IPS-NIHi7 (cell line): Measurements from ENCODE around the gene LRIF1.
"Not testable (repeated sequence)": the region's sequence is repeated elsewhere in the genome, so short reads cannot be mapped to it uniquely, and the experiment has no call there.

Experiments used
- DNase-seq: peaks from one replicate; pipeline ENCODE4 v3.0.0; 2012; ENCODE audit warnings: mixed read lengths; ENCODE audit errors: extremely low spot score

Gene LRIF1

DNA sequence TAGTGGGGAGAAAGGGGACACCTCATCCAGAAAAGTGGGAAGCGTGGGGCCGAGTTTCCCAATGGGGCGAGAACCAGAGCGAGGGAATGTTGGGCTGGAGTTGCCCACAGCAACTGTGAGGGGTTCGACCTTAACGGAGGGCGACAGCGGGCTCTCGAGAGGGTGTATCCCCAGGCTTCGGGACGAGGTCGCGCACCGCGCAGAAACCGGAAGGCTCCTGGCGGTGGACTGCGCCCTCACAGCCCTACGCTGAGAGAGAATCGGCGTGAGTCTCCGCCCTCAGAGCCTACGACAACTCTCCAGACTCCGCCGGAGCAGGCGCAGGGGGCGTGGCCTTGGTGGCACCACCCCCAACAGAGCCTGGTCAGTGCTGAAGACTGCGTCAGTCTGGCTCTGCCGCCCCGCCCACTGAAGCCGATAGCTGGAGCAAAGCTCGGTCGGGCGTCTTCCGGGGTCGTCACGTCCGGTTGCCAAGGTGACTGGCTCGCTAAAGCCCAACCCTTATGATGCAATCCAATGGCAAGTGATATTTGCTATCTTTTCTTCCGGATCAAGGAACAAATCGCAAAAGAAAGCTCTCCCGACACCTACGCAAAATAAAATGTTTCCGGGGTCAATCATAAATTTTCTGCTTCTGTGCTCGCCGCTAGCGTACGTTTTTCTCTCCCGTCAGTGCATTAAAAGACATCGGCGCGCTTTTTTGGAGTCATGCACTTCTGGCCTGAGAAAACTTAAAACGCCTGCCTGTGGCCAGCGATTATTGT lies at the start of gene LRIF1:
LRIF1 (minus strand) TSS at position 232 of the 764 bp plus-strand sequence. CDS start 234 bp downstream, outside the sequence.
- peak; percentile 96 for DNase-seq

DNA sequence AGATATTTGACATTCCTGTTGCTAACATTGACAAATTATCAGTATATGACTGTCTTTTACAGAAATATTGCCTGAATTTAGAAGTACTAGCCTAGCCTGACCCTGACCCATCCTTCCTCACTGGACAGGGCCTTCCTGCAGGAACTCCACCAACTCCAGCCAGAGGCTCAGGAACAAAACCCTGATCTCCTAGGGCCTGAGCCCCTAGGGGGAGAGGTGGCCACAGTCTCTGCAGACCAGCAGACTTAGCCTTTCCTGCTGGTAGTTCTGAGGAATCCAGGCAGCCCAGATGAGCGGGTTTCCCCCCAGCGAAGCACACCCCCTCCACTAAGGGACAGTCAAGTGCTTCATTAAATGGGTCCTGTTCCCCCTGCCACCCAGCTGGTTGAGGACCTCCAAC lies 44.3 kb upstream of the LRIF1 start:
- no peak for DNase-seq

- no peak for DNase-seq
These were observed 42.8 kb upstream of the LRIF1 start for GRCh38 chr1:111006556-111006955.

GRCh38 chr1:110999607-111000006 lies 35.9 kb upstream of the LRIF1 start:
- not testable (repeated sequence) for DNase-seq

- peak; percentile 22 for DNase-seq
These were observed 28.6 kb upstream of the LRIF1 start for GRCh38 chr1:110992329-110992728.

GRCh38 chr1:110991295-110991694 lies 27.6 kb upstream of the LRIF1 start:
- DNase-seq, result not testable (repeated sequence)

DNA sequence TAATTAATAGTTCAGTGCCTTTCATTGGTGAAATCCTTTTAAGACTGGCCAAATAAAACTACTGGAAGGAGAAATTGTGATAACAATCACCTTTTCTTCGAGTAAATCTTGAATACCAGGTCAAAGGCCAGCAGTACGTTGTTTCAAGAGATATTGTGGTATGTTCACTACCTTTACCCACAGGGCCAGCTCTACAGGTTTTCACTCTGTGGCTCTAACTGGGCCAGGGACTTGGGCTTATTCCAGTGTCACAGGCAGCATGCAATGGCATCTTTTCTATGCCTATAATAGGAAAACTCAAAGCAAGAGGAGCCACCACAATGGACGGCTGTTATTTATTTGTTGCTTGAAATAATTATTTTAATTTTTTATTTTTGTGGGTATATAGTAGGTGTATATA lies 26.8 kb upstream of the LRIF1 start:
- no peak for DNase-seq

DNA sequence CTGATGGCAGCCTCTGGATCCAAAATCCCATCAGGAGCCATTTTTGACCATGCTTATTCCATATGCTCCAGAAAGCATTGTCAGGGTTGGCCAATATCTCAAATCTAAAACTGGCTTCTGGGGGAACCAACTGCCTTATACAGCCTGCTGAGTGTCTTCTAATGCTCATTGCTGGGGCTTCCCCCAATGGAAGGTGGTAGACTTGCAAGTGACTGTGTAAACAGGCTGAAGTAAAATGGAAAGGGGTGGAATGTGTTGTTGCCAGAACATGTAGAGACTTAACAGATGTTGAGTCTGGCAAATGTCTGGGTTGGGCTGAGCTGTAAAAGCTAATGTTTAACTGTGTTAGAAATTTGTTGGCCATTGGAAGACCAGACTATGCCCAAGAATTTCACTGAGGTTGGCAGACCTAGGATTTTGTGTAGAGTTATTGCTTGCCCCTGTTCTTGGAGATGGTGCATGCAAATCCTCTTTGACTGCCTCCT lies 22.7 kb upstream of the LRIF1 start:
- no peak for DNase-seq

DNA sequence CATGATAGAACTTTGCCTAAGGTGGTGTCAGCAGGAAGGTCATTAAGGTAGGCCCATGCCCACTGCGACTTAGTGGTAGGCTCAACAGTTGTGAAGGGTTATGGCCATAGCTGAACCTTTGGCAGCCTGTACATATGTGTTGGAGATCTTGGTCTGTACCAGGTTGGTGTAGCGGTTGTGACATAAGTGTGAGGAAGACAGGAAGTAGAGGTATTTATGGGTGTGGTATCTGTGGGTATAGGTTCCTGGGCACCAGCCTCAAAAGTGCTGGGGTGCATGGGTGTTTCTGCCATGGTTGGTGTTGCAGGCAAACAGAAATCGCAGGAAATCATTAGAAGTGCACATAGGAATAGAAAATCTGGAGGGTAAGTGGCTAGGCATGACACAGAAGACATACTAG lies 18.6 kb upstream of the LRIF1 start:
- DNase-seq, result no peak

GRCh38 chr1:110979154-110979553 lies 15.4 kb upstream of the LRIF1 start:
- DNase-seq, result no peak

DNA sequence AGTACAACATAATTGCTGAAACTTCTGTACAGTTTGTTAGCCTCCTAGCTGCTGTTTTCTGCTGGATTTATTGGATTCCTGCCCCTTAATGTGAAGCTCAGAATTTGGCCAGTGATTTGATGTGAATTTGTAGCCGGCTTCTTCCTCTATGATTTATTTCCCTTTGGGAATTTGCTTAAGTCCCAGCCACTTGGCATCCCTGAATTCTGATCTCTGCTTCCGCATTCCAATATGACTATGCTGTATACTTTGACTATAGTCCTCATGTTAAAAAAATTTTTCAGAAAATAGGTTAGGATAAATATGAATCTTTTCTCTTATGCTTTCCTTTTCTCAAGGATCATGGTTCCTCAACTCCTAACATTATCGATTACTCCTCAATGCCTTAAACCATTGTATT lies 12.4 kb upstream of the LRIF1 start:
- no peak for DNase-seq

GRCh38 chr1:110975265-110975664 lies 11.5 kb upstream of the LRIF1 start:
- DNase-seq, result no peak

GRCh38 chr1:110967256-110967655 lies 3.5 kb upstream of the LRIF1 start:
- no peak for DNase-seq

GRCh38 chr1:110964455-110964903 lies 757 bp upstream of the LRIF1 start:
- no peak for DNase-seq

DNA sequence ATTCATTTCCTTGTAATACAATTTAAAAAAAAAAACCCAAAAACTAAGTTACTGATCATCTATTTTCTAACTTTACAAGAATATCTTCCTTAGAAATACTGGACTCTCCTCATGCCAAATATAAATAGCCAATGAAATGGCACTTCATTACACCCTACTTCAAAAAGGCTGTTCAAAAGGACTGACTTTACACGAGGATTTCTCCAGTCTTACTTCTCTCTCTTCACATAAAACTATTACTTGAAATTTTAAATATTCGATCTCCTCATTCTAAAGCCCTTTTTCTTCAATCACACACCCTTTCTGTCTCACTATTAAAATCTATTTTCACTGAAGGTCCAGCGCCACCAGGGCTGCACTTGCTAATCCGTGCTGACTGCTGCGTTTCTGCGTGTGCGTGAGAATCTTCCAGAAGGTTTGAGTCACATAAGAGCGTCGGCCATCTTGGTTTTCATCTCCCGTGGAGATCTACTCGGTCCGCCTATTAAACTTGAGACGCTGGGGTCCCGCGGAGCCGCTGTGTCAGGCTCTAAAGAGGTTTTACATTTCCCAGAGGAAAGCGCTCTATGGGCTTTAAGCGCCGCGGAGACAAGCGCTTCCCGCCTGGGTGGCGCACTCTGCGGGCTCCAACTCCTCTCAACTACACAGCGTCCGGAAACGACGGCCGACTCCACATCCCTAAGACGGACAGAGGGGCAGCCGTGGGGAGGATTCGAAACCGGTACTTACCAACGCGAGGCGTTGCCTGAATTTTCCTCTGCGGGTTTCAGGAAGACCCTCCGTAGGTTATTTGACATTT lies 631 bp downstream of the LRIF1 start:
- peak; percentile 38 for DNase-seq

GRCh38 chr1:110961902-110962301 lies 1.8 kb downstream of the LRIF1 start:
- DNase-seq, result no peak

DNA sequence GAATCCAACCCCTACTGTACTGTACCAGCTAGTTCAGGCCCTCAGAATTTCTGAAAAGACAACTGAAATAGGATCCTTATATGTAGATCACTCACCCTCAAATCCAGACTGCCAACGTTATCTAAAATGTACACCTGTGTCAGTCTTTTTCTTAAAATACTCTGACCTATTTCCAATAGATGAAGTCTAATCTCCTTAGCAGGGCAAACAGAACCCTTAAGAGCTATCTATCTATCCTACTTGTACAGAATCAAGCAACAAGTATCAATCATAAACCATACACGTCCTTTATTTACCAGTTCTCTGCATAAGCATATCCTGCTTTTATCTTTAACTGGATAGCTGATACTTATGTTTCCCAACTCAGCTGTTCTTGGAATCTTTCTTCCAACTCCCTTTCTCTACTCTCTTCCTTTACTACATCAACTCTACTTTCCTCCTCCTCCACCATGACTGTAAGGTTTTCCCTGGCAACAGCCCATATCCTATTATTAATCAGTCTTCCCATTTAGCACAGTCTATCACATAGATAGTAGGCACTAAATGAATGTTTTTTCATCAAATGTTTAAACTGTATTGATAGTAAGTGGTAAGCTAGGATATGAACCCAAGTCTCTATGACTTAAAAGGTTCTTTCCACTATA lies 2.8 kb downstream of the LRIF1 start:
- DNase-seq, result no peak

DNA sequence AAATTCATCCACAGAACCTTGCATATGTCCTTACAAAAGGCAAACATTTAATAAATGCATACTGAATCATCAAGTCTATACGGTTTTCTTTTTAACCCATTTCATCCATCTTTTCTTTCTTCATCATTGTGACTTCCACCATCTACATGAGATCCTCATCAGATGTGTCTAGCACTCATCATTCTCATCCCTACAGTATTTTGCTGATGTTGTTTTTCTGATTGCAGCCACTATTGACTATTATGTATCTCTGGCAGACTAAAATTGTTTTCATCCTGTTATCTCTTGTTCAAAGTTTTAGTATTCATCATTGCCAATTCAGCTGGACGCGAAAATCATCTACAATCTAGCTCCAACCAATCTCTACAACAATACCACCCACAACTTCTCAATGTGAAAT lies 5.9 kb downstream of the LRIF1 start:
- DNase-seq, result no peak

DNA sequence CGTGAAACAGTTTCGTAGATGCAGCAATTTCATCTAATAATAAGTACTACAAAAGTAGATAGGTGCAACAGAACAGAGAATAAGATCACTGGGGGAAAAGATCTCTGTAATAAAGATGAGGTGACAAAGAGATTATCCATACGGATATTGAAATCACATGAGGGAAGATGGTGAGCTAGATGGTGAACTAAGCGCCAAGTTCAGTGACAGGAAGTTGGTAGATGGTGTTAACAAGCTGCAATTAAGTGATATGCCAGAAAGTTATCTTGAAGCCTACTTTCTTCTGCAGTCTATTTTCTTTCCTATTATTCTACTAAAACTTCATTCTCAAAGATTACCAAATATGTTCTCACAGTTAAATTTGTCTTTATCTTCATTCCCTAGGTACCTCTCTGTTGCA lies 7.1 kb downstream of the LRIF1 start:
- DNase-seq, result no peak

- DNase-seq, result no peak
These were observed 10.7 kb downstream of the LRIF1 start for GRCh38 chr1:110953031-110953430.

DNA sequence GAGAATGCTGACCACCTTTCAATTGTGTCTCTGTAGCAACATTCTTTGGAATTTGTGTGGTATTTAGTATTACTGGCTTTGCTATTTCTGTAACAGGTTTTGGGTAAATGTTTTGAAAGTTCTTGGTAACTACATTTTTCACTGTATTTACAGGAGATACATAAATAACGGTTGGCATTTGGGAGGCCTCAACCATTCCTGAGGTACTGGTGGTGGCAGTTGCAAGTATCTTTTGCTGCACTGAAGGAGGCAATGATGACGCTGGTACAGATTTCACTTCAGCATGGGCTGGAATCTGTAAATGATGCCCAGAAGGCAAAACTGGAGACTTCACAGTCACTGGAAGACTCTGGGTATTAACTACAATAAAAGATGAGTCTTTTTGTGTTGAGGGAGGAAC lies 11.7 kb downstream of the LRIF1 start:
- no peak for DNase-seq

DNA sequence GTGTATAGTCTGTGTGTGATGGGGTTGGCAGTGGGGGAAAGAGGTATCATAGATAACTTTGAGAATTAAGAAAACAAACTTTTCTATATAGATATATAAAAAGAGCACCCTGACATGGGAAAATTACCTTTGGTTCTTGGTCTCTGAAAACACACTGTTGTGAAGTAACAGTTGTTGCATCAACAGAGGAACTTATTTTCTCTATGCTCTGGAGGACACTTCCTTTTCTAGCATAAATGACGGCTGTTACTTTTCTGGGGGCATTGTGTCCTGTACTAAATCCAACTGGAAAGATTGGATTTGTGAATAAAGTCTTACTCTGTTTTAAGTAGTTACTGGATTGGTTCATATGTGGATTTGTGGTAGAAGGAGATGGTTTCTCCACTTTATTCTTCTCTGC lies 12.6 kb downstream of the LRIF1 start:
- DNase-seq, result no peak
